ENCODE measurements around the gene PPP6R1. TPM values are rescaled to one million over a fixed set of nuclear protein-coding genes. Genes with fewer than 3 reads are reported as not detected.
A peak's percentile ranks its signal among the peaks of the same experiment; 100 is the strongest.

PPP6R1 gene
- total and polyA plus RNA-seq, 2 of the 13 experiments (the other 11 are each of a cell fraction or from before 2014, with no cell fraction given) = 25.8 to 54.0 TPM

DNA sequence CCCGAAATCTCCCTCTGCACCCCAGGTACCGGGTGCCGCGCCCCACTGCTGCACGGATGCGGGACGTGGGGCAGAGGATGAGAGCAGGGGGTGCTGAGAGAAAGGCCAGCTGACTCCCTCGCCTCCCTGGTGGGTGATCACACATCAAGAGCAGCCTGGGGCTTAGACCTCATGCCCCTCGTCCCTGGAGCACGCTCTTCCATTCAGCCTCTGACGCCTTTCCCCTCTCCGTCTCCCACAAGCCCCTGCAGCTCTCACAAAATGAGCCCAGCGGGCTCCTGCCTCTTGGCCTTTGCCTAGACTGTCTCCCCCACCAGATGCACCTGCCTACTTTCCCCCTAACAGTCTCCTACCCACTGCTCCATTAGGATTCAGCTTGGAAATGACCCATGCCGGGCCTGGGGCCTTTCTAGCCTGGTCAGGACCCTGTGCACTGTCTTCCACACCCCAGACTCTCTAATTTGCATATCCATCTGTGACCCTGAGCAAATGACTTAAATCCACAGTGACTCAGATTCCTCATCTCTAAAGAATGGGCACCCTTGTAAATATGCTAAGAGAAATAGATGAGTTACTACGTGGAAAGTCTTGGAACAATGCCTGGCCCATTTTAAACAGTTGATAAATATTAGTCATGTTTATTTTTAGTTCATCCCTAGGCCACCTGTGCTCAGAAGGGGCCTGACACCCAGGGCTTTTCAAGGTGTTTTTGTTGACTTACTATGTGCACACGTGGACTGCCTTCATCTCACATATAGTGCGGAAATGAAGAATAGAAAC is 48.9 kb downstream of the PPP6R1 start (continued):
- TF ChIP-seq, protein P1, sequence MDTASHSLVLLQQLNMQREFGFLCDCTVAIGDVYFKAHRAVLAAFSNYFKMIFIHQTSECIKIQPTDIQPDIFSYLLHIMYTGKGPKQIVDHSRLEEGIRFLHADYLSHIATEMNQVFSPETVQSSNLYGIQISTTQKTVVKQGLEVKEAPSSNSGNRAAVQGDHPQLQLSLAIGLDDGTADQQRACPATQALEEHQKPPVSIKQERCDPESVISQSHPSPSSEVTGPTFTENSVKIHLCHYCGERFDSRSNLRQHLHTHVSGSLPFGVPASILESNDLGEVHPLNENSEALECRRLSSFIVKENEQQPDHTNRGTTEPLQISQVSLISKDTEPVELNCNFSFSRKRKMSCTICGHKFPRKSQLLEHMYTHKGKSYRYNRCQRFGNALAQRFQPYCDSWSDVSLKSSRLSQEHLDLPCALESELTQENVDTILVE (CRISPR knock-in tag; IDR thresholded peaks at IDR 0.05) = no peak
- TF ChIP-seq ETV5 (CRISPR knock-in tag; IDR thresholded peaks at IDR 0.05; ENCODE audit: borderline replicate concordance) (peak; percentile 17; the same call in 1 of the 2 replicates), PAF1 (CRISPR knock-in tag; IDR thresholded peaks at IDR 0.05) (no peak), ZNF260 (CRISPR knock-in tag; IDR thresholded peaks at IDR 0.05; ENCODE audit: borderline replicate concordance, low read depth) (no peak), ZNF33A (CRISPR knock-in tag; IDR thresholded peaks at IDR 0.05; ENCODE audit: borderline replicate concordance) (no peak), ZFP82 (CRISPR knock-in tag; IDR thresholded peaks at IDR 0.05; ENCODE audit: borderline replicate concordance) (no peak), AGO2 (optimal IDR thresholded peaks at IDR 0.05; ENCODE audit: low read depth, low read length) (peak; percentile 35), ZNF629 (CRISPR knock-in tag; conservative IDR thresholded peaks at IDR 0.05) (no peak), MTA1 (CRISPR knock-in tag; IDR thresholded peaks at IDR 0.05; ENCODE audit: borderline replicate concordance) (no peak), EED (CRISPR knock-in tag; IDR thresholded peaks at IDR 0.05) (no peak), SP140L (CRISPR knock-in tag; IDR thresholded peaks at IDR 0.05; ENCODE audit: borderline replicate concordance) (no peak), ZNF329 (CRISPR knock-in tag; IDR thresholded peaks at IDR 0.05; ENCODE audit: low read depth) (no peak), SMC3 (IDR thresholded peaks at IDR 0.05; ENCODE audit: low read length) (no peak), TFDP1 (CRISPR knock-in tag; IDR thresholded peaks at IDR 0.05; ENCODE audit: borderline replicate concordance) (peak; percentile 58; the same call in 1 of the 2 replicates), GABPA (IDR thresholded peaks at IDR 0.05; ENCODE audit: low read depth, low read length) (no peak), GABPA (CRISPR knock-in tag; IDR thresholded peaks at IDR 0.05; ENCODE audit: low read depth) (no peak), BRCA1 (CRISPR knock-in tag; IDR thresholded peaks at IDR 0.05) (no peak), ZNF567 (CRISPR knock-in tag; IDR thresholded peaks at IDR 0.05; ENCODE audit: borderline replicate concordance) (no peak), ARID2 (CRISPR knock-in tag; IDR thresholded peaks at IDR 0.05; ENCODE audit: borderline replicate concordance) (peak; percentile 15; the same call in 1 of the 2 replicates), ZZZ3 (CRISPR knock-in tag; IDR thresholded peaks at IDR 0.05; ENCODE audit: borderline replicate concordance) (peak; percentile 30; the same call in 1 of the 2 replicates)
- TF ChIP-seq, protein P2, sequence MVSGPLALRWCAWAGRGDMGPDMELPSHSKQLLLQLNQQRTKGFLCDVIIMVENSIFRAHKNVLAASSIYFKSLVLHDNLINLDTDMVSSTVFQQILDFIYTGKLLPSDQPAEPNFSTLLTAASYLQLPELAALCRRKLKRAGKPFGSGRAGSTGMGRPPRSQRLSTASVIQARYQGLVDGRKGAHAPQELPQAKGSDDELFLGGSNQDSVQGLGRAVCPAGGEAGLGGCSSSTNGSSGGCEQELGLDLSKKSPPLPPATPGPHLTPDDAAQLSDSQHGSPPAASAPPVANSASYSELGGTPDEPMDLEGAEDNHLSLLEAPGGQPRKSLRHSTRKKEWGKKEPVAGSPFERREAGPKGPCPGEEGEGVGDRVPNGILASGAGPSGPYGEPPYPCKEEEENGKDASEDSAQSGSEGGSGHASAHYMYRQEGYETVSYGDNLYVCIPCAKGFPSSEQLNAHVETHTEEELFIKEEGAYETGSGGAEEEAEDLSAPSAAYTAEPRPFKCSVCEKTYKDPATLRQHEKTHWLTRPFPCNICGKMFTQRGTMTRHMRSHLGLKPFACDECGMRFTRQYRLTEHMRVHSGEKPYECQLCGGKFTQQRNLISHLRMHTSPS (CRISPR knock-in tag; IDR thresholded peaks at IDR 0.05; ENCODE audit: low read depth) = 0 out of 2 replicates have a peak, but pooled peaks have one; percentile 6
- TF ChIP-seq, protein P3, sequence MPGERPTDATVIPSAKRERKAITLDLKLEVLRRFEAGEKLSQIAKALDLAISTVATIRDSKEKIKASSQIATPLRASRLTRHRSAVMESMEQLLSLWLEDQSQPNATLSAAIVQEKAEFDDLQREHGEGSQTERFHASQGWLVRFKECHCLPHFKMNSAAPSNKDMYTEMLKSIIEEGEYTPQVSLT (CRISPR knock-in tag; IDR thresholded peaks at IDR 0.05; ENCODE audit: borderline replicate concordance, low read depth) = no peak
